Vagina (tissue), 2 donors: Measurements from ENCODE around the gene HLA-C.

Experiments used
- CTCF ChIP-seq, 3 experiments: fragments of 450-650 bp in 2 of 3; fragments of 200-600 bp in 1 of 3; sonication (generic) in 1 of 3; IDR thresholded peaks; one replicate each; pipeline ENCODE4 v1.5.1; 2017 to 2019; ENCODE audit warnings: antibody characterized with exemption in 3 of 3, mild to moderate bottlenecking in 2 of 3, moderate library complexity in 2 of 3
- POLR2A ChIP-seq, 2 donors: fragments of 450-650 bp; IDR thresholded peaks; one replicate each; pipeline ENCODE4 v1.6.1; 2017; ENCODE audit warnings: antibody characterized with exemption in 2 of 2, mild to moderate bottlenecking in 2 of 2, moderate library complexity in 2 of 2
- POLR2AphosphoS5 ChIP-seq, 2 donors: sonication (generic); formaldehyde crosslinking; IDR thresholded peaks; one replicate each; pipeline ENCODE4 v1.9.0; 2017; ENCODE audit warnings: antibody characterized with exemption in 2 of 2, mild to moderate bottlenecking in 2 of 2, low read depth in 1 of 2; ENCODE audit not compliant: insufficient read depth in 1 of 2

- TF ChIP-seq POLR2A (IDR thresholded peaks at IDR 0.05) = peak in 1 of 2 donors; percentile 92
- peak in 1 of 2 donors; percentile 99 for TF ChIP-seq POLR2AphosphoS5 (IDR thresholded peaks at IDR 0.05; ENCODE audit: insufficient read depth in 1 of 2, low read depth in 1 of 2)
- no peak for TF ChIP-seq CTCF (IDR thresholded peaks at IDR 0.05)
These were observed at the start of gene HLA-C for GRCh38 chr6:31271641-31272357.
